Neural progenitor cell (in vitro differentiated cells): ENCODE measurements around the gene ADGRV1.

Source experiments
- CTCF ChIP-seq: fragments of 200-600 bp; sonication (generic); IDR thresholded peaks from 2 replicates; pipeline ENCODE4 v1.5.1; 2017; ENCODE audit warnings: antibody characterized with exemption, mild to moderate bottlenecking
- EZH2 ChIP-seq: fragments of 200-600 bp; sonication (generic); IDR thresholded peaks from 2 replicates; pipeline ENCODE4 v1.6.1; 2017; ENCODE audit warnings: antibody characterized with exemption, mild to moderate bottlenecking, moderate library complexity

DNA sequence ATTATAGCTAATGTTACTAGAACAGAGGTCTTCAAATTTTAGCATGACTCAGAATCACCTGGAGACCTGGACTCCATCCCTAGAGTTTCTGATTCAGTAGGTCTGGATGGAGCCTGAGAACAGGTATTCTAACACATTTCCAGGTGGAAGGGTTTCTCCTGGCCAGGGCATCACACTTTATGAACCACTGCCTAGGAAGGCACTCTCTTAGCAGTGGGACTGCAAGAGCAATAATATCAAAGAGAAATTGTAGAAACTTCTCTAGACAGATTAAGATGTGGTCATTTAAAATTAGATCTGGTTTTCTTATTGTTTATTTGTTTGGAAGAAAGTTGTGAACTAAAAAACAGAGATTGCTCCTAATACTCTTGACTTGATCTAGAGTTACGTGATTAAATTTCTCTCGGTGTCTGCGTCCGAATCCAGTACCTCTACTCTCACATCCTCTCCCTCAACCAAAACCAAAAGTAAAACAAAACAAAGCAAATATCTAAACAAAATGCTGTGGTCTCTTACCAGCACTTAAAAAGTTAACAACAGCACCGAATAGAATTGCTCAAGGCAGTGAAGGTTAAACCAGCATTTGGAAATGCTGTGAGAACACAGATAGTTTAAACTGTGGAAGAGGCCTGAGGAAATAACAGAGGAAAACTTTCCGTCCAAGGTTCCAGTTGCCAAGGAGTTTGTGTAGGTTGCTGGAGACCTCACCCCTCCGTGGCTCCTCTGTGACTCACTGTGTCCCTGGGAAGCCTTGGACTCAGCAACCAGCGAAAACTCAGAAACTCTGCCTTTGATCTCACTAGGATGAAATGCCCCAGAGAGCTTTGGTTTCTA is 631.1 kb downstream of the ADGRV1 start:
- TF ChIP-seq CTCF (no peak), EZH2 (no peak)
